ENCODE results near the gene WEE2. TPM values are rescaled to one million over a fixed set of nuclear protein-coding genes. Genes with fewer than 3 reads are reported as not detected.

WEE2 gene
- total and polyA plus RNA-seq, 11 donors = 0.08 TPM; not detected in 10

DNA sequence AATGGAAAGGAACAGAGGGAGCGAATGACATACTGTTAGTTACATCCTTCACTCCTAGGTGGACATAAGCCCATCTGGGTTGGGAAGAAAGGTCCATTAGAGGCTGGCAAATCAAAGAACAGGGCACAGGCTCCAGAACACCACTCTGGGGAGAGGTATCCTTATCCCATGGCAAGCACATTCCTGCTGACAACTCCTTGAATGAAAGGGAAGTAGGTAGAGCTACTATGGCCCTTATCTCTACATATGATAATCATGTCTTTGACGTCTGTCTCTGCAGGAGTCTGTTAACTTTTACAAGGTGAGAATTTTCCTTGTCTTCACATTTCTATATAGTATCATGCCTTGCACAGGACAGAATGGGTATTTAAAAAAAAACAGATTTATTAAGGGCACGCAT, 16.6 kb upstream of the WEE2 start:
- intact Hi-C loops (cut with DNase I) = no loop called here
- H3K27me3 ChIP-seq = no peaks in the 10 kb centered on the region
- no peaks in the 10 kb centered on the region for H3K9me3 ChIP-seq
- WGBS, 4 donors = 79 to 84% (median 82%) methylated on average over 3 of the region's 3 CpGs
- ATAC-seq (peak in 1 of 4 donors; percentile 14), DNase-seq (no peak)
- no peak overlapping the region for H3K4me3 ChIP-seq
- TF ChIP-seq, protein P1, sequence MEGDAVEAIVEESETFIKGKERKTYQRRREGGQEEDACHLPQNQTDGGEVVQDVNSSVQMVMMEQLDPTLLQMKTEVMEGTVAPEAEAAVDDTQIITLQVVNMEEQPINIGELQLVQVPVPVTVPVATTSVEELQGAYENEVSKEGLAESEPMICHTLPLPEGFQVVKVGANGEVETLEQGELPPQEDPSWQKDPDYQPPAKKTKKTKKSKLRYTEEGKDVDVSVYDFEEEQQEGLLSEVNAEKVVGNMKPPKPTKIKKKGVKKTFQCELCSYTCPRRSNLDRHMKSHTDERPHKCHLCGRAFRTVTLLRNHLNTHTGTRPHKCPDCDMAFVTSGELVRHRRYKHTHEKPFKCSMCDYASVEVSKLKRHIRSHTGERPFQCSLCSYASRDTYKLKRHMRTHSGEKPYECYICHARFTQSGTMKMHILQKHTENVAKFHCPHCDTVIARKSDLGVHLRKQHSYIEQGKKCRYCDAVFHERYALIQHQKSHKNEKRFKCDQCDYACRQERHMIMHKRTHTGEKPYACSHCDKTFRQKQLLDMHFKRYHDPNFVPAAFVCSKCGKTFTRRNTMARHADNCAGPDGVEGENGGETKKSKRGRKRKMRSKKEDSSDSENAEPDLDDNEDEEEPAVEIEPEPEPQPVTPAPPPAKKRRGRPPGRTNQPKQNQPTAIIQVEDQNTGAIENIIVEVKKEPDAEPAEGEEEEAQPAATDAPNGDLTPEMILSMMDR (IDR thresholded peaks at IDR 0.05) = no peak
- TF ChIP-seq POLR2A (IDR thresholded peaks at IDR 0.05) = no peak
- H3K4me1 ChIP-seq = peaks cover 0 to 33% (median 7%) of the 10 kb centered on the region in 12 donors
- peaks cover 0 to 2% (median 0%) of the 10 kb centered on the region in 9 donors for H3K36me3 ChIP-seq
- no peak overlapping the region for H3K27ac ChIP-seq

DNA sequence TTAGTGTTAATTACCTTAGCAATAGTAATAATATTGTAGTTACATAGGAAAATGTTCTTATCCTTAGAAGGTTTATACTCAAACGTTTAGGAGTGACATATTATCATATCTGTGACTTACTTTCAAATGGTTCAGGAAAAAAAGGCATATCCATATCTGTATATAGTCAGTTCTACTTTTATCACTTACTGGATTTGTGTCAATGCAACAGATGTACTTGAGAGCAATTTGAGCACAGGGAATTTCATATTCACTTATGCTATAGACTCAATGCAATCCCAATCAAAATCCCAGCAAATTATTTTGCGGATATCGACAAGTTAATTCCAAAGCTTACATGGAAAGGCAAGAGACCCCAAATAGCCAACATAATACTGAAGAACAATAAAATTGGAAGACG, 16.2 kb upstream of the WEE2 start:
- no peaks in the 10 kb centered on the region for H3K9me3 ChIP-seq
- WGBS, 4 donors = 79 to 86% (median 84%) methylated on average over 4 of the region's 4 CpGs
- peaks cover 0 to 33% (median 7%) of the 10 kb centered on the region in 12 donors for H3K4me1 ChIP-seq
- intact Hi-C loops (cut with DNase I) = no loop called here
- no peak overlapping the region for H3K4me3 ChIP-seq
- DNase-seq = no peak
- ATAC-seq = no peak
- H3K27me3 ChIP-seq = no peaks in the 10 kb centered on the region
- H3K27ac ChIP-seq = no peak overlapping the region
- TF ChIP-seq, protein P1 (IDR thresholded peaks at IDR 0.05) = no peak
- no peak for TF ChIP-seq POLR2A (IDR thresholded peaks at IDR 0.05)
- H3K36me3 ChIP-seq = peaks cover 0 to 2% (median 0%) of the 10 kb centered on the region in 9 donors

DNA sequence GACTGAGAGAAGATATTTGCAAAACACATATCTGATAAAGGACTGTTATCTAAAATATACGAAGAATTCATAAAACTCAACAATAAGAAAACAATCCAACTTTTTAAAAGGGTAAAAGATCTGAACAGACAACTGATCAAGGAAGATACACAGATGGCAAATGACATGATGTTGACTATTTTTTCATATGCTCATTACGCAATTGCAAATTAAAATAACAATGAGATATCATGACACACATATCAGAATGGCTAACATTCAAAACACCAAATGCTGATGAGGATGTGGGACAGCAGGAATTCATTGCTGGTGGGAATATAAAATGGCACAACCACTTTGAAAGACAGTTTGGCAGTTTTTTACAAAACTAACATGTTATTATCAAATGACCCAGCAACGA, 15.1 kb upstream of the WEE2 start:
- no peak for TF ChIP-seq POLR2A (IDR thresholded peaks at IDR 0.05)
- TF ChIP-seq, protein P1 (IDR thresholded peaks at IDR 0.05) = no peak
- no peak for DNase-seq
- no peak overlapping the region for H3K4me3 ChIP-seq
- H3K27me3 ChIP-seq = no peaks in the 10 kb centered on the region
- no peak for ATAC-seq
- no peak overlapping the region for H3K27ac ChIP-seq
- peaks cover 0 to 2% (median 0%) of the 10 kb centered on the region in 9 donors for H3K36me3 ChIP-seq
- WGBS, 4 donors = 85 to 92% (median 87%) methylated on average over 3 of the region's 3 CpGs
- no peaks in the 10 kb centered on the region for H3K9me3 ChIP-seq
- intact Hi-C loops (cut with DNase I) = no loop called here
- H3K4me1 ChIP-seq = peaks cover 0 to 32% (median 11%) of the 10 kb centered on the region in 12 donors

DNA sequence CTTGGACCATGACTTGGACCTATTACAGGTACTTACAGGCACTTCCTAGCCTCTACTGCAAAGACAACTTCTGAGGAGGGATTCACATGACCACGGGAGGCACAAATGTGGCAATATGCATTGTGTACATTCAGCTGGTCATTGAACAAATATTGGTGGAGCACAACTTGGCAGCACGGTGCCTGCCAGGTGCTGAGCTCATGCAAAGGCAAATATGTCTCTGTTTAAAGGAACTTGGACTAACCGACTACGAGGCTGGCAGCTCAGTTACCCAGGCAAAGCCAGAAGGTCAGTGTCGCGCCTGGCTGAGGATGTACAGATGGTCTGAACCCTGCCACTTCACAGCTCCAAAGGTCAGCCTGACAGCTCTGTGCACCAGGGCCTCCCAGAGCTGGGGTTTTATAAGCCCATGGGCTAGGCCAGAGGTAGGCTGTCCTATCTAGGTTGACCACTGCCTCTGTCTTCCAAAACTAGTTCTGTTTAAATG, 12.3 kb upstream of the WEE2 start:
- Histone ChIP-seq H3K27ac (peak overlapping the region in 1 of 12 donors; percentile 23), H3K27me3 (no peaks in the 10 kb centered on the region), H3K9me3 (no peaks in the 10 kb centered on the region), H3K4me3 (no peak overlapping the region), H3K4me1 (peaks cover 0 to 51% (median 17%) of the 10 kb centered on the region in 12 donors), H3K36me3 (no peaks in the 10 kb centered on the region)
- no peak for TF ChIP-seq POLR2A (IDR thresholded peaks at IDR 0.05)
- TF ChIP-seq, protein P1 (IDR thresholded peaks at IDR 0.05) = no peak
- 83 to 93% (median 86%) methylated on average over 5 to 6 of the region's 6 CpGs for WGBS, 4 donors
- ATAC-seq = peak in 1 of 4 donors; percentile 33
- DNase-seq = no peak
- intact Hi-C loops (cut with DNase I) = loop anchor here in 2 of 10 donors (5.0 kb wide), 2 partner anchors 34 to 39 kb away; no protein-coding TSS in a partner anchor

Data from heart left ventricle (tissue), 16 donors.